ENCODE results near the gene PLPP2. TPM values are rescaled to one million over a fixed set of nuclear protein-coding genes. Genes with fewer than 3 reads are reported as not detected.

Gene PLPP2
- total RNA-seq, 2 experiments from 2014 or later = not detected

GRCh38 chr19:327291-328024 is 36.3 kb upstream of the PLPP2 start:
- no peak for DNase-seq
- CTCF ChIA-PET = no interaction called here
- no peak overlapping the region for H3K27ac Mint-ChIP-seq
- H3K4me1 Mint-ChIP-seq (ENCODE audit: low read depth) = no peaks in the 10 kb centered on the region
- POLR2A ChIA-PET = no interaction called here
- no peak overlapping the region for H3K4me3 Mint-ChIP-seq
- H3K9me3 Mint-ChIP-seq (ENCODE audit: insufficient read depth) = peaks cover 5% of the 10 kb centered on the region
- H3K27me3 Mint-ChIP-seq (ENCODE audit: low read depth) = no peaks in the 10 kb centered on the region
- peaks cover 56% of the 10 kb centered on the region for H3K36me3 Mint-ChIP-seq (ENCODE audit: low read depth)
- no peak for ATAC-seq

GRCh38 chr19:326871-327270 is 35.7 kb upstream of the PLPP2 start:
- peaks cover 5% of the 10 kb centered on the region for H3K9me3 Mint-ChIP-seq (ENCODE audit: insufficient read depth)
- ATAC-seq (no peak), DNase-seq (no peak)
- no peaks in the 10 kb centered on the region for H3K4me1 Mint-ChIP-seq (ENCODE audit: low read depth)
- no peak overlapping the region for H3K4me3 Mint-ChIP-seq
- no peak overlapping the region for H3K27ac Mint-ChIP-seq
- no peaks in the 10 kb centered on the region for H3K27me3 Mint-ChIP-seq (ENCODE audit: low read depth)
- H3K36me3 Mint-ChIP-seq (ENCODE audit: low read depth) = peaks cover 56% of the 10 kb centered on the region
- CTCF ChIA-PET = no interaction called here
- POLR2A ChIA-PET = no interaction called here

- CTCF ChIA-PET = no interaction called here
- H3K27ac Mint-ChIP-seq = no peak overlapping the region
- H3K4me3 Mint-ChIP-seq = no peak overlapping the region
- POLR2A ChIA-PET = no interaction called here
- DNase-seq = no peak
- H3K4me1 Mint-ChIP-seq (ENCODE audit: low read depth) = no peaks in the 10 kb centered on the region
- no peak for ATAC-seq
- no peaks in the 10 kb centered on the region for H3K27me3 Mint-ChIP-seq (ENCODE audit: low read depth)
- peaks cover 56% of the 10 kb centered on the region for H3K36me3 Mint-ChIP-seq (ENCODE audit: low read depth)
- peaks cover 5% of the 10 kb centered on the region for H3K9me3 Mint-ChIP-seq (ENCODE audit: insufficient read depth)
Observed at GRCh38 chr19:325937-326565, 34.8 kb upstream of the PLPP2 start.

GRCh38 chr19:325173-325936 is 34.2 kb upstream of the PLPP2 start:
- Mint-ChIP-seq H3K36me3 (ENCODE audit: low read depth) (peaks cover 55% of the 10 kb centered on the region), H3K4me3 (no peak overlapping the region), H3K9me3 (ENCODE audit: insufficient read depth) (peaks cover 5% of the 10 kb centered on the region), H3K27me3 (ENCODE audit: low read depth) (no peaks in the 10 kb centered on the region), H3K4me1 (ENCODE audit: low read depth) (no peaks in the 10 kb centered on the region), H3K27ac (peak overlapping the region; percentile 32)
- ChIA-PET POLR2A (no interaction called here), CTCF (no interaction called here)
- DNase-seq = no peak
- no peak for ATAC-seq

GRCh38 chr19:324716-325115 is 33.5 kb upstream of the PLPP2 start:
- no peaks in the 10 kb centered on the region for H3K27me3 Mint-ChIP-seq (ENCODE audit: low read depth)
- ATAC-seq = no peak
- CTCF ChIA-PET = no interaction called here
- H3K4me1 Mint-ChIP-seq (ENCODE audit: low read depth) = no peaks in the 10 kb centered on the region
- DNase-seq = no peak
- no peak overlapping the region for H3K4me3 Mint-ChIP-seq
- peak overlapping the region; percentile 32 for H3K27ac Mint-ChIP-seq
- H3K36me3 Mint-ChIP-seq (ENCODE audit: low read depth) = peaks cover 52% of the 10 kb centered on the region
- POLR2A ChIA-PET = no interaction called here
- peaks cover 5% of the 10 kb centered on the region for H3K9me3 Mint-ChIP-seq (ENCODE audit: insufficient read depth)

GRCh38 chr19:322616-323015 is 31.4 kb upstream of the PLPP2 start:
- H3K27me3 Mint-ChIP-seq (ENCODE audit: low read depth) = no peaks in the 10 kb centered on the region
- DNase-seq = no peak
- ChIA-PET CTCF (no interaction called here), POLR2A (no interaction called here)
- H3K27ac Mint-ChIP-seq = no peak overlapping the region
- H3K4me1 Mint-ChIP-seq (ENCODE audit: low read depth) = no peaks in the 10 kb centered on the region
- no peak overlapping the region for H3K4me3 Mint-ChIP-seq
- peaks cover 42% of the 10 kb centered on the region for H3K36me3 Mint-ChIP-seq (ENCODE audit: low read depth)
- ATAC-seq = no peak
- H3K9me3 Mint-ChIP-seq (ENCODE audit: insufficient read depth) = no peaks in the 10 kb centered on the region

GRCh38 chr19:318509-318774 is 27.2 kb upstream of the PLPP2 start:
- Mint-ChIP-seq H3K27ac (no peak overlapping the region), H3K4me1 (ENCODE audit: low read depth) (no peaks in the 10 kb centered on the region), H3K9me3 (ENCODE audit: insufficient read depth) (no peaks in the 10 kb centered on the region), H3K36me3 (ENCODE audit: low read depth) (peaks cover 36% of the 10 kb centered on the region), H3K4me3 (no peak overlapping the region), H3K27me3 (ENCODE audit: low read depth) (no peaks in the 10 kb centered on the region)
- no peak for DNase-seq
- POLR2A ChIA-PET = no interaction called here
- CTCF ChIA-PET = no interaction called here
- ATAC-seq = no peak

- POLR2A ChIA-PET = no interaction called here
- CTCF ChIA-PET = no interaction called here
Observed at GRCh38 chr19:317710-318508, 26.7 kb upstream of the PLPP2 start.

GRCh38 chr19:315811-316210 is 24.6 kb upstream of the PLPP2 start:
- DNase-seq (no peak), ATAC-seq (no peak)
- no peak overlapping the region for H3K27ac Mint-ChIP-seq
- H3K9me3 Mint-ChIP-seq (ENCODE audit: insufficient read depth) = no peaks in the 10 kb centered on the region
- H3K36me3 Mint-ChIP-seq (ENCODE audit: low read depth) = peaks cover 34% of the 10 kb centered on the region
- POLR2A ChIA-PET = no interaction called here
- H3K4me3 Mint-ChIP-seq = no peak overlapping the region
- CTCF ChIA-PET = no interaction called here
- no peaks in the 10 kb centered on the region for H3K27me3 Mint-ChIP-seq (ENCODE audit: low read depth)
- H3K4me1 Mint-ChIP-seq (ENCODE audit: low read depth) = no peaks in the 10 kb centered on the region

More at GRCh38 chr19:317710-318508, 26.7 kb upstream of the PLPP2 start:
- Mint-ChIP-seq H3K4me3 (no peak overlapping the region), H3K36me3 (ENCODE audit: low read depth) (peaks cover 38% of the 10 kb centered on the region), H3K27me3 (ENCODE audit: low read depth) (no peaks in the 10 kb centered on the region), H3K27ac (no peak overlapping the region), H3K4me1 (ENCODE audit: low read depth) (no peaks in the 10 kb centered on the region), H3K9me3 (ENCODE audit: insufficient read depth) (no peaks in the 10 kb centered on the region)
- ATAC-seq (no peak), DNase-seq (no peak)

GRCh38 chr19:313988-314815 is 23.0 kb upstream of the PLPP2 start:
- no peak for DNase-seq
- Mint-ChIP-seq H3K27me3 (ENCODE audit: low read depth) (no peaks in the 10 kb centered on the region), H3K9me3 (ENCODE audit: insufficient read depth) (no peaks in the 10 kb centered on the region), H3K4me1 (ENCODE audit: low read depth) (no peaks in the 10 kb centered on the region), H3K36me3 (ENCODE audit: low read depth) (peaks cover 27% of the 10 kb centered on the region), H3K4me3 (no peak overlapping the region), H3K27ac (no peak overlapping the region)
- no peak for ATAC-seq
- CTCF ChIA-PET = no interaction called here
- POLR2A ChIA-PET = interaction anchor here (0.5 kb wide), 1 partner anchor 182 kb away, joined by 3 read pairs; no protein-coding TSS in a partner anchor

GRCh38 chr19:313169-313987 is 22.2 kb upstream of the PLPP2 start:
- no peaks in the 10 kb centered on the region for H3K9me3 Mint-ChIP-seq (ENCODE audit: insufficient read depth)
- H3K27me3 Mint-ChIP-seq (ENCODE audit: low read depth) = no peaks in the 10 kb centered on the region
- H3K27ac Mint-ChIP-seq = no peak overlapping the region
- H3K4me3 Mint-ChIP-seq = no peak overlapping the region
- ChIA-PET CTCF (no interaction called here), POLR2A (no interaction called here)
- no peaks in the 10 kb centered on the region for H3K4me1 Mint-ChIP-seq (ENCODE audit: low read depth)
- ATAC-seq (no peak), DNase-seq (no peak)
- H3K36me3 Mint-ChIP-seq (ENCODE audit: low read depth) = peaks cover 25% of the 10 kb centered on the region
